HL-60/S4 (cell line): ENCODE results near the gene OLIG2.

ENCODE experiments used
- in situ Hi-C: fragments of 300-500 bp; cut with MboI; formaldehyde crosslinking; loops from 2 replicates; pipeline ENCODE4 v1.14.3; 2022; ENCODE audit warnings: low sequenced_read_pairs

OLIG2 gene

GRCh38 chr21:33063375-33063883 is 37.7 kb downstream of the OLIG2 start:
- in situ Hi-C loops = no loop called here

GRCh38 chr21:33063907-33064622 is 38.3 kb downstream of the OLIG2 start:
- in situ Hi-C loops = no loop called here

DNA sequence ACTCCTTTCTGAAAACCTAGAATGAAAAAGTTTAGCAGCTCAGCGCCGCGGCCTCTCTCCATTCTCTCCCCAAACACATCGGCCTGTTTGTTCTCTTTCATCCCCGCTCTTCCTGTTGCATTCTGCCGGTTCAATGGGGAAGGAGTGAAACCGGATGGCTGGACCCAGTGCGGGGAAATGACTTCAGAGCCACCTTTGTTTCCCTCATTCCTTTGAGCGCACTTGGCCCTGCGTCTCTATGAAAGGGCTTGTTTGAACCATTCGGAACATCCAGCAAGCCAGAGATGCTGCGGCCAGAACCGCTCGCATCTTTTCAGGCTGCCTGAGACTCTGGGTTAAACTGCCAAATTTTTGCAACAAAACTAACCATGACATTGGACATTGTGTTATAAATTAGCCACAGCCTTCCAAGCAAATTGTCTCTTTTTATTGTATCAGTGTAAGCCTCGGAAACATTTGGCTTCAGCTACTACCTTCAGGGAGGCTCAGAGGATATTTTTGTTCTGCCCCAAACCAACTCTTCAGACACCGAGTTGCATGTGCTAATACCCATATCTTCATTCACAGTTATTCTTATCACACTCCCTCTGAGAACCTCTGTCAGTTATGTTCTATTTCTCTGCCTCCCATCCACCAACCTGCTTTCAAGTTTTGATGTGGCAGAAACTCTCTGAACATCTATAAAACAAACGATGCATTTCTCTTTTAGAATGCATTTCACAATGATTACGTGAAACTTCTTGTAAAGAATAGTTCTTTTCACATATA is 39.1 kb downstream of the OLIG2 start:
- in situ Hi-C loops = no loop called here

- in situ Hi-C loops = no loop called here
Measured at GRCh38 chr21:33067043-33067442, 41.3 kb downstream of the OLIG2 start.

DNA sequence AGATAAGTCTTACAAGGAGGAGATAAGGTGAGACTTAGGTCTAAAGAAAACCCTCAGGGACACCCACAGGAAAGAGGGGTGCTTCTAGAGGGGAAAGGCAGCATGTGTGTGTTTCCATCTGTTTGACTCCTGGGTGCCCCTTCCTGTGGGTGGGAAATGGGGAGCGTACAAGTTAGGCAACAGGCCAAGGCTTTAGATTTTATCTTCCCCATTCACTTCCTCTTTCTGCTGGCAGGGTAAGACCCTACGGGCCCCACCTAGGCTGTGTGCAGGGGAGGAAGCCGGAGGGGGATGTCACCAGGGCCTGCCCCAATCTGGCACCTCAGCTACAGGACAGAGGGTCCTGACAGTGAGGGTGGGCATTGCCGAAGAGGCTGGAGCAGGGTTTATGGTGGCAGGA is 41.7 kb downstream of the OLIG2 start:
- in situ Hi-C loops = no loop called here

DNA sequence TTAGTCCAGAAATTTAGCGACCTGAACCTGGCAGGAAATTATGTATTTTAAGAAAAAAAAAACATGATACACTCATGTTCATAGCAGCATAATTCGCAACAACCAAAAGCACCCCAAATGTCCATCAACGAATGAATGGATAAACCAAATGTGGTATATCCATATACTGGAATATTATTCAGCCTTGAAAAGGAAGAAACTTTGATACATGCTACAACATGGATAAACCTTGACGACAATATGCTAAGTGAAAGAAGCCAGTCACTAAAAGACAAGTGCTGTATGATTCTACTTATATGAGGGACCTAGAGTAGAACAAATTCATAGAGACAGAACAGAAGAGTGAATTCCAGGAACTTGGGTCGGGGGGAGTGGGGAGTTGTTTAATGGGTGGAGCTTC is 43.5 kb downstream of the OLIG2 start:
- in situ Hi-C loops = no loop called here

DNA sequence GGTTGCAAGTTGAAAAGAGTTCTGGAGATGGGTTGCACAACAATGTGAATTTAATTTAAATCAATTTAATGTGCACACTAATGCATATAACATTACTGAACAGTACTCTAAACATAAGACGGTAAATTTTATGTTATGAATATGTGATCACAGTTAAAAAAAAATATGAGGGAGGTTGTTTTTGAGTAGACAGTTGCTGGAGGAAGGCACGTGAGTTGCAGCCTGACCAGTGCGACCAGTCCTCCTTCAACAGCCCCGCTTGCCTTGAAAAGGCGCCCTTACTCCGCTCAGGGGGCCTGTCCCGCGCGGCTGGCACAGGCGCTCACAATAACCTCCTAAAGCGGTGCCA is 43.9 kb downstream of the OLIG2 start:
- in situ Hi-C loops = no loop called here

GRCh38 chr21:33069994-33070743 is 44.4 kb downstream of the OLIG2 start, which contains the start of gene OLIG1:
TSS of gene OLIG1 (plus strand) at chr21:33070141. CDS start at chr21:33070247, 106 bp downstream.
- in situ Hi-C loops = no loop called here

- in situ Hi-C loops = no loop called here
Measured at GRCh38 chr21:33070744-33070997, 44.9 kb downstream of the OLIG2 start.

GRCh38 chr21:33070998-33071769 is 45.4 kb downstream of the OLIG2 start:
- in situ Hi-C loops = no loop called here

- in situ Hi-C loops = no loop called here
Measured at GRCh38 chr21:33071770-33072306, 46.1 kb downstream of the OLIG2 start.

- in situ Hi-C loops = no loop called here
Measured at GRCh38 chr21:33073636-33074035, 47.9 kb downstream of the OLIG2 start.

- in situ Hi-C loops = no loop called here
Measured at GRCh38 chr21:33075128-33075527, 49.4 kb downstream of the OLIG2 start.

- in situ Hi-C loops = no loop called here
Measured at GRCh38 chr21:33075596-33076195, 50.0 kb downstream of the OLIG2 start.

DNA sequence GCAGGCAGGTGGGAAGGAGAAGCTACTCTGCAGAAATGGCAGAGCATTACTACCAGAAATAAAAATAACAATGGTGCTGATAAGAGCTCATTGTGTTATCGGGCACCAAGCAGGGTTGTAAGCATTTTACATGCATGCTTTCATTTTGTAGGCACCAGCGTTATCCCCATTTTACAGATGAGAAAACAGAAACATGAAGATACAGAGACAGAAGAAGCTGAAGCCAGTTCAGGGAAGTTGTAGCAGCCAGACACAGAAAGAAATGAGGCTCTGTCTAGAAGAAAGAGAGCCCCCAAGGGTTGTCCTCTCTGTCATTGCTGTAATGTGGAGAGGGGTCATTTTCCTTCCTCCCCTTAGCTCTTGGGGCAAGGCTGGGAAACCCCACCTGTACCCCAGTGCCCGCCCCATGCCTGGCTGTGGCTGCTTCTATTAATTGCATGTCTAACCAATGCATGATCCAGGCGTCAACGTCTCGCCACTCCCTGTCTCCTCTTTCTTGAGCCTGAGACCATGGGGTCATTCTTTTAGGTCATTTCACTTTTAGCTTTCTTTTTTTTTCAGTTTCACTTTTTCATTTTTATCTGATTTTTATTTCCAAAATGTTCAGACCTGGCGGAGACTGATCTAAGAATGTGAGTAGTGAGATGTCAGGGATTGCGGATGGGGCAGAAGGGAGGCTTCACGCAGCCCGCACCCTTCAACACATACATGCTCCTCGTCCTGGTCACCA is 51.0 kb downstream of the OLIG2 start:
- in situ Hi-C loops = no loop called here
